Hepatocyte (in vitro differentiated cells): ENCODE data around the gene MICALL2. TPM values are rescaled to one million over a fixed set of nuclear protein-coding genes. Genes with fewer than 3 reads are reported as not detected.

Source experiments
- DNase-seq: peaks from one replicate; pipeline ENCODE4 v3.0.0-alpha.2; 2016; ENCODE audit warnings: low spot score
- H2AFZ ChIP-seq: fragments of 200-600 bp; sonication (generic); 2 replicates; pipeline ENCODE4 v1.6.0; 2016; ENCODE audit warnings: antibody characterized with exemption, mild to moderate bottlenecking
- H3K27ac ChIP-seq: fragments of 200-600 bp; sonication (generic); 2 replicates; pipeline ENCODE4 v1.5.1; 2016; ENCODE audit warnings: mild to moderate bottlenecking
- H3K27me3 ChIP-seq: fragments of 200-600 bp; sonication (generic); 2 replicates; pipeline ENCODE4 v1.6.1; 2016
- H3K36me3 ChIP-seq: fragments of 200-600 bp; sonication (generic); replicated peaks from 2 replicates; pipeline ENCODE4 v1.5.1; 2016; ENCODE audit warnings: low read depth; ENCODE audit not compliant: insufficient read depth
- H3K4me1 ChIP-seq: fragments of 200-600 bp; sonication (generic); 2 replicates; pipeline ENCODE4 v1.5.1; 2016; ENCODE audit warnings: mild to moderate bottlenecking, moderate library complexity; ENCODE audit not compliant: insufficient read depth
- H3K4me2 ChIP-seq: fragments of 200-600 bp; sonication (generic); 2 replicates; pipeline ENCODE4 v1.6.0; 2016
- H3K4me3 ChIP-seq: fragments of 200-600 bp; sonication (generic); 2 replicates; pipeline ENCODE4 v1.5.1; 2016; ENCODE audit warnings: mild to moderate bottlenecking
- H3K79me2 ChIP-seq: fragments of 200-600 bp; sonication (generic); 2 replicates; pipeline ENCODE4 v1.6.0; 2017; ENCODE audit warnings: mild to moderate bottlenecking
- H3K9me2 ChIP-seq: fragments of 200-600 bp; sonication (generic); replicated peaks from 2 replicates; pipeline ENCODE4 v1.6.0; 2017; ENCODE audit warnings: mild to moderate bottlenecking; ENCODE audit not compliant: insufficient read depth
- H3K9me3 ChIP-seq: fragments of 200-600 bp; sonication (generic); 2 replicates; pipeline ENCODE4 v1.5.1; 2016; ENCODE audit warnings: low read depth, mild to moderate bottlenecking
- H4K20me1 ChIP-seq: fragments of 200-600 bp; sonication (generic); 2 replicates; pipeline ENCODE4 v1.6.0; 2016; ENCODE audit warnings: mild to moderate bottlenecking; ENCODE audit not compliant: insufficient read depth, poor library complexity, severe bottlenecking
- EZH2 ChIP-seq: fragments of 200-600 bp; sonication (generic); IDR thresholded peaks from 2 replicates; pipeline ENCODE4 v1.6.1; 2016; ENCODE audit warnings: antibody characterized with exemption, mild to moderate bottlenecking, borderline replicate concordance
- EZH2phosphoT487 ChIP-seq: fragments of 200-600 bp; sonication (generic); IDR thresholded peaks from one replicate; pipeline ENCODE4 v1.6.1; 2018; ENCODE audit warnings: antibody characterized with exemption, mild to moderate bottlenecking, low read depth, moderate library complexity; ENCODE audit not compliant: unreplicated experiment, severe bottlenecking
- WGBS: methylation state at CpG from one replicate; pipeline ENCODE4 v1.1.6; 2016; ENCODE audit warnings: low lambda C conversion rate; ENCODE audit errors: missing lambda C conversion rate; 5-methylcytosine and 5-hydroxymethylcytosine counted together
- polyA plus RNA-seq: library from polyadenylated mRNA; unstranded; fragments of >200 nt; fragmentation: Nextera tagmentation; extraction: Ambion mirVana; gene quantifications from 2 replicates; pipeline ENCODE4 v1.2.1, GENCODE V29; 2016
- total RNA-seq: library from RNA; depleted of rRNA; stranded (reverse); fragments of >200 nt; gene quantifications from 2 replicates; pipeline ENCODE4 v1.2.3, GENCODE V29; 2014
- TF ChIP-seq, protein P1 (sequence below): fragments of 200-600 bp; sonication (generic); IDR thresholded peaks from 2 replicates; pipeline ENCODE4 v1.5.1; 2016; ENCODE audit warnings: antibody characterized with exemption, mild to moderate bottlenecking; ENCODE audit not compliant: poor library complexity

Gene MICALL2
- total and polyA plus RNA-seq, 2 experiments from 2014 or later = 16.4 to 28.2 TPM

DNA sequence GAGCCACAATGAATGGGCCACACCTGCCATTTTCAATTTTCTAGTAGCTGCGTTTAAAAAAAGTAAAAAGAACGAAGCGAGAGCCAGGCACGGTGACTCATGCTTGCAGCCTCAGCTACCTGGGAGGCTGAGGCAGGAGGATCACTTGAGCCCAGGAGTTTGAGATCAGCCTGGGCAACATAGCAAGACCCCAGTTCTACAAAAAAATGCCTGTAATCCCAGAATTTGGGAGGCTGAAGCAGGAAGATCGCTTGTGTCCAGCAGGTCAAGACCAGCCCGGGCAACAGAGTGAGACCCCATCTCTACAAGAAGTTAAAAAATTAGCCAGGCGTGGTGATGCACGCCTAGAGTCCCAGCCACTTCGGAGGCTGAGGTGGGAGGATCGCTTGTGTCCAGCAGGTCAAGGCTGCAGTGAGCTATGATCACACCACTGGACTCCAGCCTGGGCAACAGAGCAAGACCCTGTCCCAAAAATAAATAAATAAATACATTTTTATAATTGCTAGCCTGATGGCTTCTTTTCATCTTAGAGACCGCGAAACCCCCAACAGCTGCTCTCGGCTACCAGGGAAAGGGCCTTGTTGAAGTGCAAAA is 32.1 kb downstream of the MICALL2 start:
- no peak overlapping the region for H3K4me2 ChIP-seq
- H3K4me3 ChIP-seq = no peak overlapping the region
- H3K27me3 ChIP-seq = peaks cover 5% of the 10 kb centered on the region
- WGBS = 95% methylated on average over 13 of the region's 13 CpGs
- no peaks in the 10 kb centered on the region for H4K20me1 ChIP-seq
- DNase-seq = no peak
- H3K4me1 ChIP-seq = no peaks in the 10 kb centered on the region
- TF ChIP-seq, protein P1, sequence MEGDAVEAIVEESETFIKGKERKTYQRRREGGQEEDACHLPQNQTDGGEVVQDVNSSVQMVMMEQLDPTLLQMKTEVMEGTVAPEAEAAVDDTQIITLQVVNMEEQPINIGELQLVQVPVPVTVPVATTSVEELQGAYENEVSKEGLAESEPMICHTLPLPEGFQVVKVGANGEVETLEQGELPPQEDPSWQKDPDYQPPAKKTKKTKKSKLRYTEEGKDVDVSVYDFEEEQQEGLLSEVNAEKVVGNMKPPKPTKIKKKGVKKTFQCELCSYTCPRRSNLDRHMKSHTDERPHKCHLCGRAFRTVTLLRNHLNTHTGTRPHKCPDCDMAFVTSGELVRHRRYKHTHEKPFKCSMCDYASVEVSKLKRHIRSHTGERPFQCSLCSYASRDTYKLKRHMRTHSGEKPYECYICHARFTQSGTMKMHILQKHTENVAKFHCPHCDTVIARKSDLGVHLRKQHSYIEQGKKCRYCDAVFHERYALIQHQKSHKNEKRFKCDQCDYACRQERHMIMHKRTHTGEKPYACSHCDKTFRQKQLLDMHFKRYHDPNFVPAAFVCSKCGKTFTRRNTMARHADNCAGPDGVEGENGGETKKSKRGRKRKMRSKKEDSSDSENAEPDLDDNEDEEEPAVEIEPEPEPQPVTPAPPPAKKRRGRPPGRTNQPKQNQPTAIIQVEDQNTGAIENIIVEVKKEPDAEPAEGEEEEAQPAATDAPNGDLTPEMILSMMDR = no peak
- no peak for TF ChIP-seq EZH2phosphoT487
- TF ChIP-seq EZH2 = no peak
- H2AFZ ChIP-seq = no peak overlapping the region
- no peaks in the 10 kb centered on the region for H3K9me2 ChIP-seq
- H3K36me3 ChIP-seq = no peaks in the 10 kb centered on the region
- H3K9me3 ChIP-seq = no peaks in the 10 kb centered on the region
- H3K79me2 ChIP-seq = no peaks in the 10 kb centered on the region
- no peak overlapping the region for H3K27ac ChIP-seq

DNA sequence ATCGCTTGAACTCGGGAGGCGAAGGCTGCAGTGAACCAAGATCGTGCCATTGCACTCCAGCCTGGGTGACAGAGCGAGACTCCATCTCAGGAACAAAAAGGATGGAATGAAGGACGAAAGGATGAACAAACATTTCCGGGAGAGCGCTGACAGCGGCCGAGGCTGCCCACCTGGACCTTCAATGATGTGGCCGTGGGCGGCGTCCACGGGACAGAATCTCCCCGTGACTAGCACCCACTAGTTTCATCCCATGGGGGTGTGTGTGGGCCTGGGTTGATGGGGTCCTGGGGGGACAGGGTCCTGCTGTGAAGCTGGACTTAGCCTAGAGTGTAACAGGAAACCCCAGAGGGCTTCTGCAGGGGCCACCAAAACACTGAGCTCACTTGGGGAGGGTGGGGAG is 32.8 kb downstream of the MICALL2 start:
- Histone ChIP-seq H3K4me3 (no peak overlapping the region), H3K9me3 (no peaks in the 10 kb centered on the region), H4K20me1 (no peaks in the 10 kb centered on the region), H3K4me1 (no peaks in the 10 kb centered on the region), H2AFZ (no peak overlapping the region), H3K27ac (no peak overlapping the region), H3K36me3 (no peaks in the 10 kb centered on the region), H3K4me2 (no peak overlapping the region), H3K79me2 (no peaks in the 10 kb centered on the region), H3K9me2 (no peaks in the 10 kb centered on the region), H3K27me3 (peaks cover 5% of the 10 kb centered on the region)
- TF ChIP-seq, protein P1 = no peak
- TF ChIP-seq EZH2phosphoT487 (no peak), EZH2 (no peak)
- WGBS = 92% methylated on average over 12 of the region's 15 CpGs
- no peak for DNase-seq

DNA sequence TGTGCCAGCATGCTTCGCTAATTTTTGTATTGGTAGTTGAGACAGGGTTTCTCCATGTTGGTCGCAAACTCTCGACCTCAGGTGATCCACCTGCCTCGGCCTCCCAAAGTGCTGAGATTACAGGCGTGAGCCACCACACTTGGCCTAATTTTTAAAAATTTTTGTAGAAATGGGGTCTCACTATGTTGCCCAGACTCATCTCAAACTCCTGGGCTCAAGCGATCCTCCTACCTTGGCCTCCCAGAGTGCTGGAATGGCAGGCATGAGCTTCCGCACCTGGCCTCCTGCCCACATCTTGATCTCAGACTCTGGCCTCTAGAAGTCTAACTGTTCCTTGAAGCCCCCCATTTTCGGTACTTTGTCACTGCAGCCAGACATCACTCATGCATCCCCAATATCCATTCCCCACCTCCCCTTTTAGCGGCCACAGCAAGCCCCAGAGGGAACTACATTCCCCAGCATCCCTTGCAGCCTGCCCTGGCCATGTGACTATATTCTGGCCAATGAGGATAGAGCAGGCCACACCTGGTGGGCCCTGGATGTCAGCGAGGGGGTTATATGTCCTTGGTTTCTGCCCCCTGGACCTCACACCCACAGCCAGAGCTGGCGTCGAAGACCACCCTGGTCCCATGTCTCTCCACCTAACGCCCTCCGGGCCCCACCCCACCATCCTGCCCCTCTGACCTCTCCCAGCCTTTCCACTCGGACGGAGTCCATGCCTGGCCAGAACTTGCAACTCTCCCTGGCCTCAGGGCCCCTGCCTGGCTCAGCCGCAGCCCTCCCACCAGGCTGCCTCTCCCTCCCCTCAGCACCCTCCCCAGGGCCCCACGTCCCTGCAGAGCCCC is 33.8 kb downstream of the MICALL2 start:
- Histone ChIP-seq H3K4me1 (no peaks in the 10 kb centered on the region), H3K4me3 (no peak overlapping the region), H3K9me3 (no peaks in the 10 kb centered on the region), H3K79me2 (no peaks in the 10 kb centered on the region), H3K27me3 (peaks cover 5% of the 10 kb centered on the region), H3K27ac (no peak overlapping the region), H3K9me2 (no peaks in the 10 kb centered on the region), H3K4me2 (no peak overlapping the region), H4K20me1 (no peaks in the 10 kb centered on the region), H3K36me3 (no peaks in the 10 kb centered on the region), H2AFZ (no peak overlapping the region)
- 84% methylated on average over 16 of the region's 18 CpGs for WGBS
- no peak for DNase-seq
- TF ChIP-seq EZH2phosphoT487 = no peak

DNA sequence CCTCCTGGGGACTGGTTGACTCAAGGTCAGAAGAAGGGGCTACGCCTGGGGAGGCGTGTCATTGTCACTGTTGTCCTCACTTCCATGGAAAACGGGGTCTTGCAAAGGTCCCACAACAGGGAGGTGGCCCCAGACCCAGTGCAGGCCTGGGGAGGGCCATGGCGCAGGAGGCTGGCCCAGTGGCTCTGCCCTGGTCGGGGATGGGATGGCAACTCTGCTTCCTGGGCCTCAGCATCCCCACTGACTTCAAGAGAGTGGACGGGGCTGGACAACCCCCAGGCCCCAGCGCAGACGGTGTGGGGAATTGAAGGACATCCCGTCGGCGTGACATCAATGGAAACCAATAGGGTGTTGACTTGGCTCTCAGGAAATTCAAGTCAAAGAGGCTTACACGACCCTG is 35.2 kb downstream of the MICALL2 start:
- Histone ChIP-seq H3K79me2 (no peaks in the 10 kb centered on the region), H3K9me3 (no peaks in the 10 kb centered on the region), H3K4me3 (no peak overlapping the region), H3K36me3 (no peaks in the 10 kb centered on the region), H3K4me2 (no peak overlapping the region), H3K4me1 (no peaks in the 10 kb centered on the region), H3K9me2 (no peaks in the 10 kb centered on the region), H3K27ac (no peak overlapping the region), H2AFZ (no peak overlapping the region), H4K20me1 (no peaks in the 10 kb centered on the region), H3K27me3 (peaks cover 5% of the 10 kb centered on the region)
- 89% methylated on average over 12 of the region's 12 CpGs for WGBS
- DNase-seq = no peak
- no peak for TF ChIP-seq EZH2phosphoT487
- no peak for TF ChIP-seq EZH2
- TF ChIP-seq, protein P1 = no peak
